Spleen (tissue), 7 donors: Measurements from ENCODE around the gene KCNQ1.

Source experiments
- POLR2A ChIP-seq, 3 donors: fragments of 450-650 bp; IDR thresholded peaks; one replicate each; pipeline ENCODE4 v1.5.1; 2017; ENCODE audit warnings: antibody characterized with exemption in 3 of 3, mild to moderate bottlenecking in 1 of 3
- TF ChIP-seq, protein P1 (sequence below), 11 experiments: fragments of 200-600 bp in 7 of 11; fragments of 450-650 bp in 4 of 11; sonication (generic) in 4 of 11; IDR thresholded peaks in 8 of 11; conservative IDR thresholded peaks in 3 of 11; 1 replicate in 7 of 11; 2 replicates in 4 of 11; pipeline versions ENCODE4 v1.4.0 to v1.8.0; 2016 to 2021; ENCODE audit warnings: antibody characterized with exemption in 11 of 11, inconsistent platforms in 4 of 11, mild to moderate bottlenecking in 1 of 11
- donor health status: DM: no; HTN: no; CAD: no; lungs with moderate emphysema.
- donor health status: DM: no; HTN: no; CAD: no.
- donor health status: DM: no; HTN: no; CAD: no.

DNA sequence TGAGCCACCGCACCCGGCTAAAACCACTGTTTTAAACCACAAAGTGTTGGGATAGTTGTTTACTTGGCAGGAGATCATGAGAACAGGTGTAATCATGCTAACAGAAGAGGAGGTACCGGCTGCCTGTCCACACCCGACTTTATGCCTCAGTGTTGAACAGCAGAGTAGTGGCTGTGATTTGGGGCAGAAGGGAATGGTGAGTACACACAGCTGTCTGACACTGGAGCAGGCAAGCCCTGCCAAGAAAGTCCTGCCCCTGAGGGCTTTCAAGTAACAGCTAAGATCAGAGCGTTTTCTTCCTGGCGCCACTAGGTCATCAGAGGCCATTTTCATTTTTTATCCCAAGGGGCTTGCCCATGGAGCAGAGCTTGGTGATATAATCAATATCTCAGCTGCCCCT is 432.7 kb downstream of the KCNQ1 start:
- TF ChIP-seq, protein P1, sequence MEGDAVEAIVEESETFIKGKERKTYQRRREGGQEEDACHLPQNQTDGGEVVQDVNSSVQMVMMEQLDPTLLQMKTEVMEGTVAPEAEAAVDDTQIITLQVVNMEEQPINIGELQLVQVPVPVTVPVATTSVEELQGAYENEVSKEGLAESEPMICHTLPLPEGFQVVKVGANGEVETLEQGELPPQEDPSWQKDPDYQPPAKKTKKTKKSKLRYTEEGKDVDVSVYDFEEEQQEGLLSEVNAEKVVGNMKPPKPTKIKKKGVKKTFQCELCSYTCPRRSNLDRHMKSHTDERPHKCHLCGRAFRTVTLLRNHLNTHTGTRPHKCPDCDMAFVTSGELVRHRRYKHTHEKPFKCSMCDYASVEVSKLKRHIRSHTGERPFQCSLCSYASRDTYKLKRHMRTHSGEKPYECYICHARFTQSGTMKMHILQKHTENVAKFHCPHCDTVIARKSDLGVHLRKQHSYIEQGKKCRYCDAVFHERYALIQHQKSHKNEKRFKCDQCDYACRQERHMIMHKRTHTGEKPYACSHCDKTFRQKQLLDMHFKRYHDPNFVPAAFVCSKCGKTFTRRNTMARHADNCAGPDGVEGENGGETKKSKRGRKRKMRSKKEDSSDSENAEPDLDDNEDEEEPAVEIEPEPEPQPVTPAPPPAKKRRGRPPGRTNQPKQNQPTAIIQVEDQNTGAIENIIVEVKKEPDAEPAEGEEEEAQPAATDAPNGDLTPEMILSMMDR (IDR thresholded peaks at IDR 0.05 in 8 of 11, conservative IDR thresholded peaks at IDR 0.05 in 3 of 11), result no peak
- TF ChIP-seq POLR2A (IDR thresholded peaks at IDR 0.05), result no peak
